WTC11 (cell line): Measurements from ENCODE around the gene CAPN1. TPM values are rescaled to one million over a fixed set of nuclear protein-coding genes. Genes with fewer than 3 reads are reported as not detected.

Experiments used
- ATAC-seq: fragments of 200-7000 bp; cut with Tn5 transposase; 2 replicates; pipeline ENCODE4 v1.10.0; 2021; ENCODE audit warnings: mild to moderate bottlenecking, moderate library complexity
- CTCF ChIA-PET: fragments of 300-600 bp; sonication (Branson Sonifier 250); formaldehyde crosslinking; loops from one replicate; lab custom pipeline; 2021; ENCODE audit warnings: antibody characterized with exemption; lab: Charles Lee
- POLR2A ChIA-PET: fragments of 350-600 bp; sonication (Branson Sonifier 250); formaldehyde crosslinking; loops from one replicate; lab custom pipeline; 2021; ENCODE audit warnings: antibody characterized with exemption; lab: Charles Lee
- DNase-seq: peaks from one replicate; pipeline ENCODE4 v3.0.0; 2021; ENCODE audit warnings: low spot score
- H3K27ac Mint-ChIP-seq: 2 replicates; pipeline ENCODE4 v1.8.0; 2021; ENCODE audit warnings: mixed read lengths
- H3K27me3 Mint-ChIP-seq: 2 replicates; pipeline ENCODE4 v1.8.0; 2021; ENCODE audit warnings: low read depth, mild to moderate bottlenecking, moderate library complexity, mixed read lengths
- H3K36me3 Mint-ChIP-seq: 2 replicates; pipeline ENCODE4 v1.8.0; 2021; ENCODE audit warnings: mixed read lengths
- H3K4me1 Mint-ChIP-seq: 2 replicates; pipeline ENCODE4 v1.8.0; 2022; ENCODE audit warnings: mixed read lengths
- H3K4me3 Mint-ChIP-seq: 2 replicates; pipeline ENCODE4 v1.8.0; 2021; ENCODE audit warnings: mild to moderate bottlenecking, moderate library complexity, mixed read lengths
- H3K9me3 Mint-ChIP-seq: 2 replicates; pipeline ENCODE4 v1.8.0; 2021; ENCODE audit warnings: mixed read lengths
- ATF1 ChIP-seq: sonication (generic); formaldehyde crosslinking; IDR thresholded peaks from 2 replicates; pipeline ENCODE4 v1.8.1; 2023; ENCODE audit warnings: mild to moderate bottlenecking, moderate library complexity, missing genetic modification reagents
- CREM ChIP-seq: sonication (generic); formaldehyde crosslinking; IDR thresholded peaks from 2 replicates; pipeline ENCODE4 v1.8.1; 2022; ENCODE audit warnings: mild to moderate bottlenecking, missing genetic modification reagents, moderate library complexity
- GRHL2 ChIP-seq: fragments of 250-450 bp; sonication (Bioruptor Pico); IDR thresholded peaks from 2 replicates; pipeline ENCODE4 v1.8.0; 2022; ENCODE audit warnings: mild to moderate bottlenecking, moderate library complexity; ENCODE audit not compliant: insufficient replicate concordance, severe bottlenecking
- MXD4 ChIP-seq: fragments of 250-450 bp; sonication (Bioruptor Pico); IDR thresholded peaks from 2 replicates; pipeline ENCODE4 v1.8.0; 2021; ENCODE audit warnings: mild to moderate bottlenecking, moderate library complexity, borderline replicate concordance
- NR1H2 ChIP-seq: sonication (generic); formaldehyde crosslinking; IDR thresholded peaks from 2 replicates; pipeline ENCODE4 v1.9.0; 2021; ENCODE audit warnings: mild to moderate bottlenecking, moderate library complexity, missing genetic modification reagents
- NR2C2 ChIP-seq: sonication (generic); formaldehyde crosslinking; IDR thresholded peaks from 2 replicates; pipeline ENCODE4 v1.8.0; 2022; ENCODE audit warnings: mild to moderate bottlenecking, missing genetic modification reagents
- TEAD1 ChIP-seq: sonication (generic); formaldehyde crosslinking; IDR thresholded peaks from 2 replicates; pipeline ENCODE4 v1.8.0; 2022; ENCODE audit warnings: mild to moderate bottlenecking, missing genetic modification reagents
- total RNA-seq: library from RNA; stranded (reverse); gene quantifications from 3 replicates; pipeline ENCODE4 v1.2.3, GENCODE V29; 2021
- TF ChIP-seq, protein P1 (sequence below): sonication (generic); formaldehyde crosslinking; IDR thresholded peaks from 2 replicates; pipeline ENCODE4 v1.8.1; 2023; ENCODE audit warnings: mild to moderate bottlenecking, missing genetic modification reagents, moderate library complexity
- TF ChIP-seq, protein P2 (sequence below): fragments of 250-450 bp; sonication (Bioruptor Pico); IDR thresholded peaks from 2 replicates; pipeline ENCODE4 v1.8.0; 2021; ENCODE audit warnings: mild to moderate bottlenecking
- TF ChIP-seq, protein P3 (sequence below): sonication (generic); formaldehyde crosslinking; IDR thresholded peaks from 2 replicates; pipeline ENCODE4 v1.8.0; 2022; ENCODE audit warnings: mild to moderate bottlenecking, missing genetic modification reagents
- TF ChIP-seq, protein P4 (sequence below): sonication (generic); formaldehyde crosslinking; IDR thresholded peaks from 2 replicates; pipeline ENCODE4 v1.8.0; 2023; ENCODE audit warnings: missing genetic modification reagents, mild to moderate bottlenecking, borderline replicate concordance
- TF ChIP-seq, protein P5 (sequence below): sonication (generic); formaldehyde crosslinking; IDR thresholded peaks from 2 replicates; pipeline ENCODE4 v1.8.0; 2022; ENCODE audit warnings: mild to moderate bottlenecking, missing genetic modification reagents
- TF ChIP-seq, protein P6 (sequence below): sonication (generic); formaldehyde crosslinking; IDR thresholded peaks from 2 replicates; pipeline ENCODE4 v1.8.0; 2022; ENCODE audit warnings: mild to moderate bottlenecking, missing genetic modification reagents
- TF ChIP-seq, protein P7 (sequence below): fragments of 250-450 bp; sonication (Bioruptor Pico); IDR thresholded peaks from 2 replicates; pipeline ENCODE4 v1.9.0; 2021; ENCODE audit warnings: moderate library complexity, mild to moderate bottlenecking, inconsistent platforms, borderline replicate concordance
- TF ChIP-seq, protein P8 (sequence below): sonication (generic); formaldehyde crosslinking; IDR thresholded peaks from 2 replicates; pipeline ENCODE4 v1.8.1; 2022; ENCODE audit warnings: low read depth, mild to moderate bottlenecking, moderate library complexity, missing genetic modification reagents, borderline replicate concordance
- TF ChIP-seq, protein P9 (sequence below): sonication (generic); formaldehyde crosslinking; IDR thresholded peaks from 2 replicates; pipeline ENCODE4 v1.8.1; 2022; ENCODE audit warnings: missing genetic modification reagents, borderline replicate concordance

Gene CAPN1
- total RNA-seq, 1 experiment from 2014 or later: 257 TPM

DNA sequence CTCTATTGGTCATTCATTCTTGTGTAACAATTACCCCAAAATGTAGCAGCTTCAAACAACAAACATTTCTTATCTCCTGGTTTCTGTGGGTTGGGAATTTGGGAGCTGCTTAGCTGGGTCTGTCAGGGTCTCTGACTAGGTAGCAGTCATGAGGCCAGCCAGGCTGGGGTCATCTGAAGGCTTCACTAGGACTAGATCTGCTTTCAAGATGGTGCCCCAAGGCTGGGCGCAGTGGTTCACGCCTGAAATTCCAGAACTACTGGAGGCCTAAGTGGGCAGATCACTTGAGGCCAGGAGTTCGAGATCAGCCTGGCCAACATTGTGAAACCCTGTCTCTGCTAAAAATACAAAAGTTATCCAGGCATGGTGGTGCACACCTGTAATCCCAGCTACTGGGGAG, 24.8 kb upstream of the CAPN1 start:
- Mint-ChIP-seq H3K4me3 (no peak overlapping the region), H3K4me1 (no peaks in the 10 kb centered on the region), H3K36me3 (no peaks in the 10 kb centered on the region), H3K27me3 (peaks cover 23% of the 10 kb centered on the region), H3K27ac (no peak overlapping the region), H3K9me3 (no peaks in the 10 kb centered on the region)
- DNase-seq (no peak), ATAC-seq (no peak)
- ChIA-PET CTCF (interaction anchor here (0.7 kb wide), 1 partner anchor 333 kb away, joined by 3 read pairs; no protein-coding TSS in a partner anchor), POLR2A (no interaction called here)
- TF ChIP-seq CREM (CRISPR knock-in tag) (no peak), MXD4 (no peak)
- TF ChIP-seq, protein P1, sequence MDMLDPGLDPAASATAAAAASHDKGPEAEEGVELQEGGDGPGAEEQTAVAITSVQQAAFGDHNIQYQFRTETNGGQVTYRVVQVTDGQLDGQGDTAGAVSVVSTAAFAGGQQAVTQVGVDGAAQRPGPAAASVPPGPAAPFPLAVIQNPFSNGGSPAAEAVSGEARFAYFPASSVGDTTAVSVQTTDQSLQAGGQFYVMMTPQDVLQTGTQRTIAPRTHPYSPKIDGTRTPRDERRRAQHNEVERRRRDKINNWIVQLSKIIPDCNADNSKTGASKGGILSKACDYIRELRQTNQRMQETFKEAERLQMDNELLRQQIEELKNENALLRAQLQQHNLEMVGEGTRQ (CRISPR knock-in tag): no peak
- TF ChIP-seq, protein P2, sequence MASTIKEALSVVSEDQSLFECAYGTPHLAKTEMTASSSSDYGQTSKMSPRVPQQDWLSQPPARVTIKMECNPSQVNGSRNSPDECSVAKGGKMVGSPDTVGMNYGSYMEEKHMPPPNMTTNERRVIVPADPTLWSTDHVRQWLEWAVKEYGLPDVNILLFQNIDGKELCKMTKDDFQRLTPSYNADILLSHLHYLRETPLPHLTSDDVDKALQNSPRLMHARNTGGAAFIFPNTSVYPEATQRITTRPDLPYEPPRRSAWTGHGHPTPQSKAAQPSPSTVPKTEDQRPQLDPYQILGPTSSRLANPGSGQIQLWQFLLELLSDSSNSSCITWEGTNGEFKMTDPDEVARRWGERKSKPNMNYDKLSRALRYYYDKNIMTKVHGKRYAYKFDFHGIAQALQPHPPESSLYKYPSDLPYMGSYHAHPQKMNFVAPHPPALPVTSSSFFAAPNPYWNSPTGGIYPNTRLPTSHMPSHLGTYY (CRISPR knock-in tag): no peak
- TF ChIP-seq, protein P3, sequence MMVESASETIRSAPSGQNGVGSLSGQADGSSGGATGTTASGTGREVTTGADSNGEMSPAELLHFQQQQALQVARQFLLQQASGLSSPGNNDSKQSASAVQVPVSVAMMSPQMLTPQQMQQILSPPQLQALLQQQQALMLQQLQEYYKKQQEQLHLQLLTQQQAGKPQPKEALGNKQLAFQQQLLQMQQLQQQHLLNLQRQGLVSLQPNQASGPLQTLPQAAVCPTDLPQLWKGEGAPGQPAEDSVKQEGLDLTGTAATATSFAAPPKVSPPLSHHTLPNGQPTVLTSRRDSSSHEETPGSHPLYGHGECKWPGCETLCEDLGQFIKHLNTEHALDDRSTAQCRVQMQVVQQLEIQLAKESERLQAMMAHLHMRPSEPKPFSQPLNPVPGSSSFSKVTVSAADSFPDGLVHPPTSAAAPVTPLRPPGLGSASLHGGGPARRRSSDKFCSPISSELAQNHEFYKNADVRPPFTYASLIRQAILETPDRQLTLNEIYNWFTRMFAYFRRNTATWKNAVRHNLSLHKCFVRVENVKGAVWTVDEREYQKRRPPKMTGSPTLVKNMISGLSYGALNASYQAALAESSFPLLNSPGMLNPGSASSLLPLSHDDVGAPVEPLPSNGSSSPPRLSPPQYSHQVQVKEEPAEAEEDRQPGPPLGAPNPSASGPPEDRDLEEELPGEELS (CRISPR knock-in tag): no peak
- TF ChIP-seq, protein P4, sequence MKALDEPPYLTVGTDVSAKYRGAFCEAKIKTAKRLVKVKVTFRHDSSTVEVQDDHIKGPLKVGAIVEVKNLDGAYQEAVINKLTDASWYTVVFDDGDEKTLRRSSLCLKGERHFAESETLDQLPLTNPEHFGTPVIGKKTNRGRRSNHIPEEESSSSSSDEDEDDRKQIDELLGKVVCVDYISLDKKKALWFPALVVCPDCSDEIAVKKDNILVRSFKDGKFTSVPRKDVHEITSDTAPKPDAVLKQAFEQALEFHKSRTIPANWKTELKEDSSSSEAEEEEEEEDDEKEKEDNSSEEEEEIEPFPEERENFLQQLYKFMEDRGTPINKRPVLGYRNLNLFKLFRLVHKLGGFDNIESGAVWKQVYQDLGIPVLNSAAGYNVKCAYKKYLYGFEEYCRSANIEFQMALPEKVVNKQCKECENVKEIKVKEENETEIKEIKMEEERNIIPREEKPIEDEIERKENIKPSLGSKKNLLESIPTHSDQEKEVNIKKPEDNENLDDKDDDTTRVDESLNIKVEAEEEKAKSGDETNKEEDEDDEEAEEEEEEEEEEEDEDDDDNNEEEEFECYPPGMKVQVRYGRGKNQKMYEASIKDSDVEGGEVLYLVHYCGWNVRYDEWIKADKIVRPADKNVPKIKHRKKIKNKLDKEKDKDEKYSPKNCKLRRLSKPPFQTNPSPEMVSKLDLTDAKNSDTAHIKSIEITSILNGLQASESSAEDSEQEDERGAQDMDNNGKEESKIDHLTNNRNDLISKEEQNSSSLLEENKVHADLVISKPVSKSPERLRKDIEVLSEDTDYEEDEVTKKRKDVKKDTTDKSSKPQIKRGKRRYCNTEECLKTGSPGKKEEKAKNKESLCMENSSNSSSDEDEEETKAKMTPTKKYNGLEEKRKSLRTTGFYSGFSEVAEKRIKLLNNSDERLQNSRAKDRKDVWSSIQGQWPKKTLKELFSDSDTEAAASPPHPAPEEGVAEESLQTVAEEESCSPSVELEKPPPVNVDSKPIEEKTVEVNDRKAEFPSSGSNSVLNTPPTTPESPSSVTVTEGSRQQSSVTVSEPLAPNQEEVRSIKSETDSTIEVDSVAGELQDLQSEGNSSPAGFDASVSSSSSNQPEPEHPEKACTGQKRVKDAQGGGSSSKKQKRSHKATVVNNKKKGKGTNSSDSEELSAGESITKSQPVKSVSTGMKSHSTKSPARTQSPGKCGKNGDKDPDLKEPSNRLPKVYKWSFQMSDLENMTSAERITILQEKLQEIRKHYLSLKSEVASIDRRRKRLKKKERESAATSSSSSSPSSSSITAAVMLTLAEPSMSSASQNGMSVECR: no peak

DNA sequence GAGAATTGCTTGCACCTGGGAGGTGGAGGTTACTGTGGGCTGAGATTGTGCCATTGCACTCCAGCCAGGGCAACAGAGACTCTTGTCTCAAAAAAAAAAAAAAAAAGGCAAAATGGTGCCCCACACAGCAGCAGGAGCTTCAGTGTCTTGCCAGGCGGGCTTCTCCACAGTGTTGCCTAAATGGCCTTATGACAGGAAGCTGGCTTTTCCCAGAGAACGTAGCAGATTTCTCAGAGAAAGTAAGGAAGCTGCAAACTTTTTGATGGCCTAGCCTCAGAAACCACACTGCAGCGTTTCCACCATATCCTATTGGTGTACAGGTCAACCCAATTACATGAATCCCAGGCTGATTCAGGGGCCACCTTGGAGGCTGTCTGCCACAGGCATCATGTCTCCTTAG, 24.4 kb upstream of the CAPN1 start:
- no peaks in the 10 kb centered on the region for H3K9me3 Mint-ChIP-seq
- no peaks in the 10 kb centered on the region for H3K4me1 Mint-ChIP-seq

More for the DNA sequence above, 24.4 kb upstream of the CAPN1 start:
- CTCF ChIA-PET: interaction anchor here (0.7 kb wide), 2 partner anchors 333 to 815 kb away, joined by 3 to 4 read pairs; no protein-coding TSS in a partner anchor
- Mint-ChIP-seq H3K4me3 (no peak overlapping the region), H3K27ac (no peak overlapping the region), H3K27me3 (peaks cover 21% of the 10 kb centered on the region), H3K36me3 (no peaks in the 10 kb centered on the region)
- ATAC-seq (no peak), DNase-seq (no peak)
- TF ChIP-seq NR2C2 (CRISPR knock-in tag) (no peak), CREM (CRISPR knock-in tag) (no peak), ATF1 (CRISPR knock-in tag) (no peak), TEAD1 (no peak), NR1H2 (CRISPR knock-in tag) (no peak), GRHL2 (CRISPR knock-in tag) (no peak)
- TF ChIP-seq, protein P5, sequence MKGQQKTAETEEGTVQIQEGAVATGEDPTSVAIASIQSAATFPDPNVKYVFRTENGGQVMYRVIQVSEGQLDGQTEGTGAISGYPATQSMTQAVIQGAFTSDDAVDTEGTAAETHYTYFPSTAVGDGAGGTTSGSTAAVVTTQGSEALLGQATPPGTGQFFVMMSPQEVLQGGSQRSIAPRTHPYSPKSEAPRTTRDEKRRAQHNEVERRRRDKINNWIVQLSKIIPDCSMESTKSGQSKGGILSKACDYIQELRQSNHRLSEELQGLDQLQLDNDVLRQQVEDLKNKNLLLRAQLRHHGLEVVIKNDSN (CRISPR knock-in tag): no peak
- TF ChIP-seq, protein P6, sequence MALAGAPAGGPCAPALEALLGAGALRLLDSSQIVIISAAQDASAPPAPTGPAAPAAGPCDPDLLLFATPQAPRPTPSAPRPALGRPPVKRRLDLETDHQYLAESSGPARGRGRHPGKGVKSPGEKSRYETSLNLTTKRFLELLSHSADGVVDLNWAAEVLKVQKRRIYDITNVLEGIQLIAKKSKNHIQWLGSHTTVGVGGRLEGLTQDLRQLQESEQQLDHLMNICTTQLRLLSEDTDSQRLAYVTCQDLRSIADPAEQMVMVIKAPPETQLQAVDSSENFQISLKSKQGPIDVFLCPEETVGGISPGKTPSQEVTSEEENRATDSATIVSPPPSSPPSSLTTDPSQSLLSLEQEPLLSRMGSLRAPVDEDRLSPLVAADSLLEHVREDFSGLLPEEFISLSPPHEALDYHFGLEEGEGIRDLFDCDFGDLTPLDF (CRISPR knock-in tag): no peak
- TF ChIP-seq, protein P7, sequence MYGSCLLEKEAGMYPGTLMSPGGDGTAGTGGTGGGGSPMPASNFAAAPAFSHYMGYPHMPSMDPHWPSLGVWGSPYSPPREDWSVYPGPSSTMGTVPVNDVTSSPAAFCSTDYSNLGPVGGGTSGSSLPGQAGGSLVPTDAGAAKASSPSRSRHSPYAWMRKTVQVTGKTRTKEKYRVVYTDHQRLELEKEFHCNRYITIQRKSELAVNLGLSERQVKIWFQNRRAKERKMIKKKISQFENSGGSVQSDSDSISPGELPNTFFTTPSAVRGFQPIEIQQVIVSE: no peak
- TF ChIP-seq, protein P8, sequence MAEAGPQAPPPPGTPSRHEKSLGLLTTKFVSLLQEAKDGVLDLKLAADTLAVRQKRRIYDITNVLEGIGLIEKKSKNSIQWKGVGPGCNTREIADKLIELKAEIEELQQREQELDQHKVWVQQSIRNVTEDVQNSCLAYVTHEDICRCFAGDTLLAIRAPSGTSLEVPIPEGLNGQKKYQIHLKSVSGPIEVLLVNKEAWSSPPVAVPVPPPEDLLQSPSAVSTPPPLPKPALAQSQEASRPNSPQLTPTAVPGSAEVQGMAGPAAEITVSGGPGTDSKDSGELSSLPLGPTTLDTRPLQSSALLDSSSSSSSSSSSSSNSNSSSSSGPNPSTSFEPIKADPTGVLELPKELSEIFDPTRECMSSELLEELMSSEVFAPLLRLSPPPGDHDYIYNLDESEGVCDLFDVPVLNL (CRISPR knock-in tag): no peak
- TF ChIP-seq, protein P9, sequence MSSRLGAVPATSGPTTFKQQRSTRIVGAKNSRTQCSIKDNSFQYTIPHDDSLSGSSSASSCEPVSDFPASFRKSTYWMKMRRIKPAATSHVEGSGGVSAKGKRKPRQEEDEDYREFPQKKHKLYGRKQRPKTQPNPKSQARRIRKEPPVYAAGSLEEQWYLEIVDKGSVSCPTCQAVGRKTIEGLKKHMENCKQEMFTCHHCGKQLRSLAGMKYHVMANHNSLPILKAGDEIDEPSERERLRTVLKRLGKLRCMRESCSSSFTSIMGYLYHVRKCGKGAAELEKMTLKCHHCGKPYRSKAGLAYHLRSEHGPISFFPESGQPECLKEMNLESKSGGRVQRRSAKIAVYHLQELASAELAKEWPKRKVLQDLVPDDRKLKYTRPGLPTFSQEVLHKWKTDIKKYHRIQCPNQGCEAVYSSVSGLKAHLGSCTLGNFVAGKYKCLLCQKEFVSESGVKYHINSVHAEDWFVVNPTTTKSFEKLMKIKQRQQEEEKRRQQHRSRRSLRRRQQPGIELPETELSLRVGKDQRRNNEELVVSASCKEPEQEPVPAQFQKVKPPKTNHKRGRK (CRISPR knock-in tag): no peak
- POLR2A ChIA-PET: no interaction called here
